Measurements from ENCODE around the gene PLA2G3.

Gene PLA2G3

GRCh38 chr22:31133911-31134310 lies 6.4 kb downstream of the PLA2G3 start:
- TF ChIP-seq, protein P1, sequence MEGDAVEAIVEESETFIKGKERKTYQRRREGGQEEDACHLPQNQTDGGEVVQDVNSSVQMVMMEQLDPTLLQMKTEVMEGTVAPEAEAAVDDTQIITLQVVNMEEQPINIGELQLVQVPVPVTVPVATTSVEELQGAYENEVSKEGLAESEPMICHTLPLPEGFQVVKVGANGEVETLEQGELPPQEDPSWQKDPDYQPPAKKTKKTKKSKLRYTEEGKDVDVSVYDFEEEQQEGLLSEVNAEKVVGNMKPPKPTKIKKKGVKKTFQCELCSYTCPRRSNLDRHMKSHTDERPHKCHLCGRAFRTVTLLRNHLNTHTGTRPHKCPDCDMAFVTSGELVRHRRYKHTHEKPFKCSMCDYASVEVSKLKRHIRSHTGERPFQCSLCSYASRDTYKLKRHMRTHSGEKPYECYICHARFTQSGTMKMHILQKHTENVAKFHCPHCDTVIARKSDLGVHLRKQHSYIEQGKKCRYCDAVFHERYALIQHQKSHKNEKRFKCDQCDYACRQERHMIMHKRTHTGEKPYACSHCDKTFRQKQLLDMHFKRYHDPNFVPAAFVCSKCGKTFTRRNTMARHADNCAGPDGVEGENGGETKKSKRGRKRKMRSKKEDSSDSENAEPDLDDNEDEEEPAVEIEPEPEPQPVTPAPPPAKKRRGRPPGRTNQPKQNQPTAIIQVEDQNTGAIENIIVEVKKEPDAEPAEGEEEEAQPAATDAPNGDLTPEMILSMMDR (conservative IDR thresholded peaks at IDR 0.05; ENCODE audit: low read depth, low read length): no peak
- H3K4me3 ChIP-seq (ENCODE audit: low read length): no peak overlapping the region
- DNase-seq (ENCODE audit: low read depth): no peak

GRCh38 chr22:31130873-31131272 lies 9.4 kb downstream of the PLA2G3 start:
- TF ChIP-seq, protein P1 (conservative IDR thresholded peaks at IDR 0.05; ENCODE audit: low read depth, low read length): no peak
- no peak for DNase-seq (ENCODE audit: low read depth)
- H3K4me3 ChIP-seq (ENCODE audit: low read length): no peak overlapping the region

- H3K4me3 ChIP-seq (ENCODE audit: low read length): no peak overlapping the region
- TF ChIP-seq, protein P1 (conservative IDR thresholded peaks at IDR 0.05; ENCODE audit: low read depth, low read length): no peak
- no peak for DNase-seq (ENCODE audit: low read depth)
Measured at GRCh38 chr22:31128156-31128555, 12.2 kb downstream of the PLA2G3 start.

DNA sequence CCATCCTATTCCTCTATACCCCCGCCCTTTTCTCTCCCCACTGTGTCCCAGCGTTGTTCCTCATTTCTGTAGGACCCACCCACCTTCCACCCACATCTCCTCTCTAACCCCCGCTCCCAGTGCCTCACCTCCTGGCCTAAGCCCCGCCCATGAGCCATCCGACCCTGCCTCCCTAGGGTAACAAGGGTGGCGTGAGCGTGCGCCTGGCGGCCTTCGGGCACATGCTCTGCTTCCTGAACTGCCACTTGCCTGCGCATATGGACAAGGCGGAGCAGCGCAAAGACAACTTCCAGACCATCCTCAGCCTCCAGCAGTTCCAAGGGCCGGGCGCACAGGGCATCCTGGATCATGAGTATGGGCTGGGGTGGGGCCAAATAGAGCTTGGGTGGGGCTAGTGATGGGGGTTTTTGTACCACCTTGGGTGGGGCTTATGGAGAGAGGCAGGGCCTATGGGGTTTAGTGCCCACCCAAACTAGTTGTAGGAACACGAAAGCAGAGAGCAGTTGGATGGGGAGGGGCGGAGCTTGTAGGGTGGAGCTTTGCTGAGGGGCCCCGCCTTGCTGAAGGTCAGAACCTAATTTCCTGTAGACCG lies 13.0 kb downstream of the PLA2G3 start:
- no peak overlapping the region for H3K4me3 ChIP-seq (ENCODE audit: low read length)

DNA sequence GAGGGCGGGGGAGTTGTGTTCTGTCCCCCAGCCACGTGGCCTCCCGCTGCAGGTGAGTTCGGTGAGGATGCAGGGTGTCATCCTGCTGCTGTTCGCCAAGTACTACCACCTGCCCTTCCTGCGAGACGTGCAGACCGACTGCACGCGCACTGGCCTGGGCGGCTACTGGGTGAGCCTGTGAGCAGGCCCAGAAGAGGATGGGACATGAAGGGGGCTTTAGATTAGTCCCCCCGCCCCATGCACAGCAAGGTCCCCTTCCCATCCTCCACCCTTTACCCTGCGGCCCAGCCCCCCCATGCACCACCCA lies 13.5 kb downstream of the PLA2G3 start:
- TF ChIP-seq, protein P1 (conservative IDR thresholded peaks at IDR 0.05; ENCODE audit: low read depth, low read length): no peak
- no peak overlapping the region for H3K4me3 ChIP-seq (ENCODE audit: low read length)
- no peak for DNase-seq (ENCODE audit: low read depth)

More for the DNA sequence above, 13.0 kb downstream of the PLA2G3 start:
- TF ChIP-seq, protein P1 (conservative IDR thresholded peaks at IDR 0.05; ENCODE audit: low read depth, low read length): no peak
- no peak for DNase-seq (ENCODE audit: low read depth)

GRCh38 chr22:31126128-31126868 lies 14.0 kb downstream of the PLA2G3 start:
- no peak overlapping the region for H3K4me3 ChIP-seq (ENCODE audit: low read length)
- TF ChIP-seq, protein P1 (conservative IDR thresholded peaks at IDR 0.05; ENCODE audit: low read depth, low read length): no peak
- no peak for DNase-seq (ENCODE audit: low read depth)

DNA sequence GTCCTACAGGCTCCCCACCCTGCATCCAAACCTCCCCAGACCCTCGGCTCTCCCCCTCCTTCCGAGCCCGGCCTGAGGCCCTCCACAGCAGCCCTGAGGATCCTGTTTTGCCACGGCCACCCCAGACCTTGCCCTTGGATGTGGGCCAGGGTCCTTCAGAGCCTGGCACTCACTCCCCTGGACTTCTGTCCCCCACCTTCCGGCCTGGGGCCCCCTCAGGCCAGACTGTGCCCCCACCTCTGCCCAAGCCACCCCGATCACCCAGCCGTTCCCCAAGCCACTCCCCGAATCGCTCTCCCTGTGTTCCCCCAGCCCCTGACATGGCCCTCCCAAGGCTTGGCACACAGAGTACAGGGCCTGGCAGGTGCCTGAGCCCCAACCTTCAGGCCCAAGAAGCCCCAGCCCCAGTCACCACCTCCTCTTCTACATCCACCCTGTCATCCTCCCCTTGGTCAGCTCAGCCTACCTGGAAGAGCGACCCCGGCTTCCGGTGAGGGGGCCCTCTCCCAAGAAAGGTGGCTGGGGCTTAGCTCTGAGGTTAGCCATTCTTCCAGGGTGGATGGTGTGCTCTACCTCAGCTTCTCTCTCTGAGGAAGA lies 14.7 kb downstream of the PLA2G3 start:
- no peak for DNase-seq (ENCODE audit: low read depth)
- TF ChIP-seq, protein P1 (conservative IDR thresholded peaks at IDR 0.05; ENCODE audit: low read depth, low read length): no peak
- H3K4me3 ChIP-seq (ENCODE audit: low read length): no peak overlapping the region
